ENCODE results near the gene CSTPP1.

- no peak for TF ChIP-seq CTCF (conservative IDR thresholded peaks at IDR 0.05)
- TF ChIP-seq EZH2 (IDR thresholded peaks at IDR 0.05; ENCODE audit: low read depth), result no peak
Observed at GRCh38 chr11:47061429-47062178, 125.0 kb downstream of the CSTPP1 start.
